Ovary (tissue), 3 donors: ENCODE measurements around the gene PRRT4.

Experiments
- CTCF ChIP-seq, 3 donors: fragments of 450-650 bp in 2 of 3; fragments of 200-600 bp in 1 of 3; IDR thresholded peaks; one replicate each; pipeline versions ENCODE4 v1.5.1 to v1.8.0; 2016 to 2022; ENCODE audit warnings: antibody characterized with exemption in 3 of 3, mild to moderate bottlenecking in 1 of 3
- EP300 ChIP-seq: sonication (generic); formaldehyde crosslinking; IDR thresholded peaks from one replicate; pipeline ENCODE4 v1.6.1; 2017; ENCODE audit warnings: antibody characterized with exemption
- POLR2A ChIP-seq: fragments of 450-650 bp; IDR thresholded peaks from one replicate; pipeline ENCODE4 v1.6.1; 2017; ENCODE audit warnings: antibody characterized with exemption, mild to moderate bottlenecking, moderate library complexity
- donor health status: DM: no; HTN: no; CAD: no.

GRCh38 chr7:128393526-128394330 is 32.2 kb upstream of the PRRT4 start:
- no peak for TF ChIP-seq EP300
- no peak for TF ChIP-seq CTCF (IDR thresholded peaks at IDR 0.05)
- TF ChIP-seq POLR2A = no peak
